ENCODE measurements around the gene ACBD4. TPM values are rescaled to one million over a fixed set of nuclear protein-coding genes. Genes with fewer than 3 reads are reported as not detected.

ACBD4 gene
- total and polyA plus RNA-seq, 2 of the 4 experiments (the other 2 are of a cell fraction): 2.3 to 5.7 TPM

- Histone ChIP-seq H4K8ac (ENCODE audit: low read depth in 2 of 2, low read length in 2 of 2) (peak overlapping the region; percentile 72 to 94), H3K27me3 (ENCODE audit: control insufficient read depth, insufficient read depth, low read length) (no peaks in the 10 kb centered on the region), H4K5ac (ENCODE audit: low read depth, low read length) (peak overlapping the region; percentile 65), H3K23ac (ENCODE audit: low read depth, low read length) (peak overlapping the region; percentile 79), H3K4ac (ENCODE audit: low read depth, low read length) (peak overlapping the region; percentile 98), H3K18ac (ENCODE audit: low read depth, low read length) (peak overlapping the region; percentile 80; the same call in 1 of the 2 replicates), H3K9ac (ENCODE audit: low read depth, low read length) (no peak overlapping the region), H2BK20ac (ENCODE audit: low read depth, low read length) (peak overlapping the region; percentile 84), H3K4me2 (ENCODE audit: low read depth, low read length) (no peak overlapping the region), H3K9me3 (ENCODE audit: control insufficient read depth, insufficient read depth, low read length) (no peaks in the 10 kb centered on the region), H3K14ac (replicated peaks; ENCODE audit: low read depth, low read length) (peak overlapping the region; percentile 95), H2BK5ac (ENCODE audit: low read depth, low read length, poor library complexity, severe bottlenecking) (peak overlapping the region; percentile 89), H4K20me1 (ENCODE audit: insufficient read depth, low read length) (peaks cover 9% of the 10 kb centered on the region; the same call in 1 of the 2 replicates), H4K91ac (ENCODE audit: insufficient read depth, low read depth, low read length) (peak overlapping the region; percentile 88), H3K27ac (ENCODE audit: insufficient read depth, low read length) (peak overlapping the region; percentile 88), H3K36me3 (ENCODE audit: control insufficient read depth, insufficient read depth, low read length) (no peaks in the 10 kb centered on the region), H2AK5ac (ENCODE audit: low read depth, low read length) (peak overlapping the region; percentile 99), H3K9me1 (ENCODE audit: insufficient read depth, low read length) (peaks cover 45% of the 10 kb centered on the region), H3K56ac (ENCODE audit: extremely low read depth, insufficient read depth, low read length) (no peak overlapping the region), H3K4me1 (ENCODE audit: control insufficient read depth, insufficient read depth, low read length) (peaks cover 50% of the 10 kb centered on the region), H3K79me1 (ENCODE audit: low read depth in 1 of 2, low read length in 2 of 2) (peaks cover 64 to 92% of the 10 kb centered on the region in 2 experiments), H2AFZ (replicated peaks; ENCODE audit: low read length, poor library complexity) (peak overlapping the region; percentile 77), H2BK15ac (ENCODE audit: low read depth, low read length) (peak overlapping the region; percentile 96; the same call in 1 of the 3 replicates), H2AK9ac (replicated peaks; ENCODE audit: low read depth, low read length, poor library complexity) (peak overlapping the region; percentile 39), H3K4me3 (ENCODE audit: insufficient read depth, low read depth, low read length) (no peak overlapping the region), H2BK120ac (ENCODE audit: low read depth, low read length) (peak overlapping the region; percentile 91)
- ChIA-PET POLR2A (ENCODE audit: unreplicated experiment) (no interaction called here), CTCF (no interaction called here)
- TF ChIP-seq, protein P1, sequence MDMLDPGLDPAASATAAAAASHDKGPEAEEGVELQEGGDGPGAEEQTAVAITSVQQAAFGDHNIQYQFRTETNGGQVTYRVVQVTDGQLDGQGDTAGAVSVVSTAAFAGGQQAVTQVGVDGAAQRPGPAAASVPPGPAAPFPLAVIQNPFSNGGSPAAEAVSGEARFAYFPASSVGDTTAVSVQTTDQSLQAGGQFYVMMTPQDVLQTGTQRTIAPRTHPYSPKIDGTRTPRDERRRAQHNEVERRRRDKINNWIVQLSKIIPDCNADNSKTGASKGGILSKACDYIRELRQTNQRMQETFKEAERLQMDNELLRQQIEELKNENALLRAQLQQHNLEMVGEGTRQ (IDR thresholded peaks at IDR 0.05; ENCODE audit: low read depth, low read length): no peak
- TF ChIP-seq MAZ (IDR thresholded peaks at IDR 0.05; ENCODE audit: borderline replicate concordance, low read depth, low read length) (no peak), MAFK (IDR thresholded peaks at IDR 0.05; ENCODE audit: low read depth, low read length) (no peak), FOS (IDR thresholded peaks at IDR 0.05; ENCODE audit: low read depth, low read length) (no peak), RAD21 (IDR thresholded peaks at IDR 0.05; ENCODE audit: low read length) (no peak), CHD1 (IDR thresholded peaks at IDR 0.05; ENCODE audit: low read depth, low read length) (no peak), POLR2A (IDR thresholded peaks at IDR 0.05; ENCODE audit: low read depth, low read length) (no peak), MXI1 (IDR thresholded peaks at IDR 0.05; ENCODE audit: borderline replicate concordance, low read depth, low read length) (no peak)
- BruUV-seq (replicated peaks): no TSS peak
- 88% methylated on average over 3 of the region's 8 CpGs; no CpG with 5 or more reads in 1 of the 2 experiments for WGBS, 2 experiments (ENCODE audit: extremely low coverage in 2 of 2, insufficient read length in 1 of 2)
- dilution Hi-C loops (cut with HindIII; ENCODE audit: low sequenced_read_pairs, unreplicated experiment): no loop called here
- intact Hi-C loops (cut with micrococcal nuclease): no loop called here
- ATAC-seq (ENCODE audit: low read depth) (no peak), DNase-seq (no peak)
- in situ Hi-C loops (cut with MboI; ENCODE audit: low sequenced_read_pairs): no loop called here
These were observed 8.3 kb upstream of the ACBD4 start for GRCh38 chr17:45127207-45127547.

All from IMR-90 (cell line).